Stimulated activated CD8-positive, alpha-beta memory T cell treated with anti-CD3 and anti-CD28 coated beads, Interleukin-7, amount 100 ng/mL, for 48 hours (primary cell): ENCODE measurements around the gene ZCWPW1.
A peak's percentile ranks its signal among the peaks of the same experiment; 100 is the strongest.
"Not testable (repeated sequence)": the region's sequence is repeated elsewhere in the genome, so short reads cannot be mapped to it uniquely, and the experiment has no call there.

Experiments
- DNase-seq, 2 donors: peaks; one replicate each; pipeline ENCODE4 v3.0.0-alpha.2; 2020; ENCODE audit warnings: low read depth in 1 of 2; ENCODE audit errors: extremely low read depth in 1 of 2

ZCWPW1 gene

DNA sequence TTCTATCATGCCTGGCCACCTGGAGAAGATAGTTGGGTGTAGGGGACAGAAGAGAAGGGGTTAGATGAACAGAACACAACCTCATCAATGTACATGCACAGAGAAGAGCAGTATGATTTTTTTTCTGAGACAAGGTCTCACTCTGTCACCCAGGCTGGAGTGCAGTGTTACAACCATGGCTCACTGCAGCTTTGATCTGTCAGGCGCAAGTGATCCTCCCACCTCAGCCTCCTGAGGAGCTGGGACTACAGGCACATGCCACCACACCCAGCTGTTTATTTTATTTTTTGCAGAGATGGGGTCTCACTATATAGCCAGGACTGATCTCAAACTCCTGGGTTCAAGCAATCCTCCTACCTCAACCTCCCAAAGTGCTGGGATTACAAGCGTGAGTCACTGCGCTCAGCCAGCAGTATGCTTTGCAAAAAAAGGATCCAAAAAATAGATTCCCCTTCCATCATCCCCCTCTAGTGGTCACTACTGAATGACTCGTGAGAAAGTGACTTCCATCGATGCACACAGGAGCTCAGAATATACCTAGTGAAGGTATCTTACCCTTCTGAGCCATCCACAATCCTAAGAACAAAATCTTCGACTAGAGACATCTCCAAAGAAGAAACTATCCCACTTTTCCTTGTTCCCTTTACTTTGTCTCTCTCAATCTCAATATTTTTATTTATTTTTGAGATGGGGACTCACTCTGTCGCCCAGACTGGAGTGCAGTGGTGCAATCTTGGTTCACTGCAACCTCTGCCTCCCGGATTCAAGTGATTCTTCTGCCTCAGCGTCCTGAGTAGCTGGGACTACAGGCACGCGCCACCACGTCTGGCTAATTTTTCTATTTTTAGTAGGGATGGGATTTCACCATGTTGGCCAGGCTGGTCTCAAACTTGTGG lies 21.0 kb downstream of the ZCWPW1 start:
- no peak for DNase-seq

DNA sequence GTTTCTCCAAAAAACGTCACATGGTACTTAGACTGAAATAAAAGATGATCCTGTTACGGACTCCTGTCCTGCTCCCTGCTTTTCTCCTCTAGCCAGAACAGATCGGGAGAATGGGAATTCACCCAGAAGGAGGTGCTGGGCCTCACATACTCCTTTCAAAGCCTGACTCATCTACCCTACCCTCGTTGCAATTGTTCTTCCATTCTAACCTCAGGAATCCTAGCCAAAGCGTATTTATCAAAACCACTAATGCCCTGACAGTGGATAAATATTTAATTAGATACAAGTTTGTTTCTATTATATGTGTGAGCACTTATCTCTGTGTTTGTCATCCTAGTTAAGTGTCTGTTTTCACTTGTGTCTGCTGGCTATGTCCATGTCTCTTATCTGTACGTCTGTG lies 21.7 kb downstream of the ZCWPW1 start:
- no peak for DNase-seq

DNA sequence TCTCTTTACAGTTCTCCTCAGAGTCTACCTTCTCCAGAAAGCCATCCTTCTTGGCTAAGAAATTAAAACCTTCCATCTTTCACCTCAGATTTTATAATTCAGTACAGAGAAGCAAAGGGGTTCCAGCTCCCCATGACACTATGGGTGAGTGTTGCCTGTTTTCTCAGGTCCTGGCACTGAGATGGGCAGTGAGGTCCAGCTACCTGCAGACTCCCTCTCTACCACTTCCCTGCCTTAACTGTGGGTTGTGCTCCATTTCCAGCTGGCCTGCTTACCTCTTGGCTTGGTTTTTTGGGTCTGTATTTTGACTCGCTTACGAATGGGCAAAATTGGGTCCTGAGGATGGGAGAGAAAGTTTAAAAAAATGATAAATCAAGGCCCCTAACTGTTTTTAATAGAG lies 26.3 kb downstream of the ZCWPW1 start:
- DNase-seq = no peak

DNA sequence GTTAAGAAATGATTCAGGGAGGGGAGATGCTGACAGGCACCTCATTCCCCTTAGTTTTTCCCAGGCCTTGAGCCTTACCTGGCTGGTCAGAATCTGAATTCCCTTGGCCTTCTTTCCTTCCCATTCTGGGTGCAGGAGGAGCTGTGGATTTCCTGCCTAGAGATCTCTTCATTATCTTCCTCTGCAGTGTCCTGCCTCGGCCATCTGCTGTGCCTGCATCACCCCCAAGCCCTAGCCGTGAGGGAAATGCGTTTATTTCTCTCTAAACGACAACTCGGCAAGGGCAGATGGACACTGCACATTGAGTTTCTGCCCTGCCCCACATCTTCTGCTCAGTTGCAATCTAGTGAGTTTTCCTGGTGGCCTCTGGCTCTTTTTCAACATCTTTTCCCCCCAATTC lies 26.7 kb downstream of the ZCWPW1 start:
- DNase-seq = no peak

DNA sequence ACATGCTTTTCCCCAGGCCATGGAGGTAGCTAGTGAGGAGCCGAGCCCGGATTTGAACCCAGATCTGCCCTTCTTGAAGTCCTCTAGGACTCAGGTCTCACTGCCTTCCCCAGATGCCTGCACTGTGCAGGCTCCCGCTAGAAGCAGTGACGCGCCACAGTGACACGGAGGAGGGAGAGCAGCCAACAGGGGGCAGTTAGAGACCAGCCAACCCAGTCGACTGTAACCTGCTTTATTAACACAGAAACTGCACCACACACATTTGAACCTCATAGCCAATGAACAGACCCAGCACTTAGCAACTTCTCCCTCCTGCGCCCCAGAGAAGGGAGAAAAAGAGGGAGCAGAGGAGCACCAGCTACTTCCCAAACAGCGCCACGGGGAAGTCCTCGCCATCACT lies 27.8 kb downstream of the ZCWPW1 start:
- DNase-seq = no peak

DNA sequence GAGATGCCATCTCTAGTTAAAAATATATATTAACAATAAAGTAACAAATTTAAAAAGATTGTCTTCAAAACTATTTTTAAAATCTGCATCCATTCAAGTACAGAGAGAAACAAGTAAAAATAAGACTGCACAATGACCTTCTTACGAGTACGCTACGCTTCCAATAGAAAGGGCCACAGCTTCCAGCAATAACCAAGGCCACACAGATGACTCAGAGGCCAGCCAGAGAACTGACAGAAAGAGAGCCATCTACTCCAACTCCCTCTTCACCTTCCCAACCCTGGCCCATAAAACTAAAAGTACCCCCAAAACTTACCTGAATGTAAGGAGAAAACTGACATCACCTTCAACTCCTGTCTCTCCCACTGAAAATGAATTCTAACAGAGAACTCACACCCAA lies 28.5 kb downstream of the ZCWPW1 start:
- no peak for DNase-seq

DNA sequence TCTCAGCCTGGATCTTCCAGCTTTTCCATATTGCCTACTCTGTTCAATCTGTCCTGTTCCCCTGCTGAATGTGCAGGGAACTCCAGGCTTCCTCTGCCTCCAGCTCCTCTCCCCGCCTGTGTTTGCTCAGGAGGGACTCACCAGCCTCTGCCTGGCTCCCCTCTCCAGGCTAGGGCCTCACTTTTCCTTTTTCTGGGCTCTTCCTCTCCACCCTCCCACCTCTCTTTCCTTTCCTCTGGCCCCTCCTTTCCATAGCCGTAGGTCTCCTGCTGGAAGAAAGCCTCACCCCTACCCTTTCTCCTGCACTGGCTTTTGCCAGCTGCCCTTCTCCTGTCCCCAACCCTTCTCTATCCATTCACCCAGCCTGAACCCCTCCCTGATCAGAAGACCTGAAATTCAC lies 30.3 kb downstream of the ZCWPW1 start:
- DNase-seq = no peak

DNA sequence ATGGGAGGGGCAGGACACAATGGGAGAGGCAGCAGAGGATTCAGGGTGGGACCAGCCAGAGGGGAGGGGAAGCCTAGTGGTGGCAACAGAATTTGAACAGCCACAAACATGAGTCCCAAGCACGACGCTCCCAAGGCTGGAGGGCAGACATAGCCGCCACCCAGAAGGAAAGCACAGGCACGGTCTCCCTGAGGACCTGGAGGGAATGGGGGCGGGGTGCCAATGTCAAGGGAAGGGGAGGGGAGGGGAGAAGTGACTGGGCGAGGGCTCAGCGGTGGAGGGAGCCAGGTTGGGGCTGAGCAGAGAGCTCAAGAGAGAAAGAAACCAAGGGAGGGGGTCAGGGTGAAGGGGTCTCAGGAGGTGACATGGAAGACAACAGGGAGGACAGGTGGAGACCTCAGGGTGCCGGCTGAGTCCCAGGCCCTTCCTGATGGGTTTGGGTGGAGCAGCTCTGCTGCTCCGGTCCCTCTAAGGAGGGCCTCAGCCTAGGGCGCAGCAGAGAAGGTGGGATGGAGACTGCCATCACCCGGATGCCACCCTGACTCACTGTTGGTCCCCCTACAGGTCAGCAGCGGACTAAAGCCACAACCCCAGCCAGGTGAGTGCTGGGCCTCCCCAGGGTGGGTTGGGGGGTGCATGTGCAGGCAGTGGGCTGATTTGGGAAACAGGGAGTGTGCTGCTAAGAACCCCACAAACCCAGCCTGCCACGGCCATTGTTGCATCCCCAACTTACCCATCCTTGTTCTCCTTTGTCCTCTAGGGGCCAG lies 31.0 kb downstream of the ZCWPW1 start:
- DNase-seq = no peak

DNA sequence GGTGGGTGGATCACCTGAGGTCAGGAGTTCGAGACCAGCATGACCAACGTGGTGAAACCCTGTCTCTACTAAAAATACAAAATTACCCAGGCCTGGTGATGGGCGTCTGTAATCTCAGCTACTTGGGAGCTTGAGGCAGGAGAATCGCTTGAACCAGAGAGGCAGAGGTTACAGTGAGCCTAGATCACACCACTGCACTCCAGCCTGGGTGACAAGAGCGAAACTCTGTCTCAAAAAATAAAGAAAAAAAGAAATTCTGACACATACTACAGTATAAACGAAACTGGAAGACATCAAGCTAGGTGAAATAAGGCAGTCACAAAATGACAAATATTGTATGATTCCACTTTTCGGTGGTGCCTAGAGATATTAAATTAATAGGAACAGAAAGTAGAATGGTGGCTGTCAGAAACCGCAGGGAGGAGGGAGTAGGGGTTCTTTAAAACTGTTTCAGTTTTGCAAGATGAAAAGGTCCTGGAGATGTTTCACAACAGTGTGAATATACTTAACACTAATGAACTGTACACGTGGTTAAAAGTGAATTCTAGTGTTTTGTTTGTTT lies 32.0 kb downstream of the ZCWPW1 start:
- DNase-seq = peak in 1 of 2 donors; percentile 60

DNA sequence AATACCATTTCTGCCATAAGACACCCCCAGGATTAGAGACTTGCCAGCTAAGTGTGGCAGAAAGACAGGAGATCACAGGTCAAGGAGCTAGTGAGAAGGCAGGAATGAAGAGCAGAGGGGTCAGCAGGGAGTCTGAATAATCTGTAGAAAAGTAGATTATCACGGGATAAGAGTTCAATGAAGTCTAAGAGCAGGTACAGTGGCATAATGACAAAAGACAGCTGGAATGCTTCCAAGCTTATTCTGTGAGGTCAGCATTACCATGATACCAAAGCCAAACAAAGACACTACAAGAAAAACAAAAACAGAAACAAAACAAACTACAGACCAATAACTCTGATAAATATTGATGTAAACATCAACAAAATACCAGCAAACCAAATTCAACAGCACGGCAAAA lies 34.4 kb downstream of the ZCWPW1 start:
- DNase-seq = no peak

DNA sequence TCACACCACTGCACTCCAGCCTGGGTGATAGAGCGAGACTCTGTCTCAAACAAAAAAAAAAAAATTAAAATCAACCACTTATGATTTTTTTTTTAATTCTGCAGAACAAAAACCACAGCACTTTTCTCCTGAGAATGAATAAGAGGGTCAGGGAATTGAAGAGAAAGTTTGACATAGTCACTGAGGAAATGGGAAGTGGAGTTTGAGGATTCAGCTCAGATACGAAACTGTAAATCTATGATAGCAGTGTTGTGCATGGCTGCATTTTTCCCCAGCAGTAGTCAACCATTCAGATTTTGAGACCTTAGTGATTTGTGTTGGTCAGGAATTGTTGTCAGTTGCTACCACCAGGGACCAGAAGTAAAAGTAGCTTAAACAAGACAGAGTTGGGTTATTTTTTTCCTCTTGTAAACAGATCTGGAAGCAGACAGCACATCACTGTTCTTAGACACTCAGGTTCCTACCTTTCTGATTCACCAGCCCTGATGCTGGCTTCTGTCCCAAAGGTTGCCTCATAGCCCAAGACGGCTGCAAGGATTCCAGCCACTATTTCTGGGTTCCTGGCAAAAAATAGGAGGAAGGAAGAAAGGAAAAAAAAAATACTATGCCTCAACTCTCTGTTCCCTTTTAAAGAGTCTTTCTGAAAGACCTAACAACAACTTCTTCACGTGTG lies 35.1 kb downstream of the ZCWPW1 start:
- no peak for DNase-seq

DNA sequence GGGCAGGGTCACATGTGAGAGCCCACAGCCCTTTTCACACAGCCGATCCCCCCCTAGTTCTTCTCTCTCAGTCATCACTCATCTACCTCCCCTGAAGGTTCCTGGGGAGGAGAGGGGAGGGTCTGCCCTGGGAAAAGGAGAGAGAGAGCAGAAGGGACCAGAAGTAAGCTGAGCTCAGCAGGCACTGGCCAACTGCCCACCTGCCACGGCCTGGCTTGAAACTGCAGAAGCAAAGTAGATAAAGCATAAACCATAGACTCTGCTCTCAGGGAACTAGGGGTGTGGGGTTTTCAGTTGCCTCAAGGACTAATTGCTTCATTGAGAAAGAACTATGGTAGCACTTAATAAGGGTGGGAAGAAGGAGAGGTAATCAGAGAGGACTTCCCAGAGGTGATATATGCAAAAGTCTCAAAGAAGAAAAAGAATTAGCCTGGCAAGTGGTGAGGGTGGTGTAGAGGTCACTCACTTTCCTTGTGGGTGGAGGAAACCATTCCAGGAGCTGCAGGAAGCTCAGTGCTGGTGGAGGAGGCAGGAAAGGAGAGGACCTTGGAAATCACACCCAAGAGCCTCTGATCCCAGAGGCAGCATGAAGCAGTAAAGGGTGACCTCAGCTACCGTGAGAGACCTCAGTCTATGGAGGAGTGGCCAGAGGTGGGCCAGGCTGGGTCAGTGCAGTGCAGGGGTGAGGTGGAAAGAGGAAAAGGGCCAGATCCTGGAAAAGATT lies 38.1 kb downstream of the ZCWPW1 start:
- DNase-seq = no peak

DNA sequence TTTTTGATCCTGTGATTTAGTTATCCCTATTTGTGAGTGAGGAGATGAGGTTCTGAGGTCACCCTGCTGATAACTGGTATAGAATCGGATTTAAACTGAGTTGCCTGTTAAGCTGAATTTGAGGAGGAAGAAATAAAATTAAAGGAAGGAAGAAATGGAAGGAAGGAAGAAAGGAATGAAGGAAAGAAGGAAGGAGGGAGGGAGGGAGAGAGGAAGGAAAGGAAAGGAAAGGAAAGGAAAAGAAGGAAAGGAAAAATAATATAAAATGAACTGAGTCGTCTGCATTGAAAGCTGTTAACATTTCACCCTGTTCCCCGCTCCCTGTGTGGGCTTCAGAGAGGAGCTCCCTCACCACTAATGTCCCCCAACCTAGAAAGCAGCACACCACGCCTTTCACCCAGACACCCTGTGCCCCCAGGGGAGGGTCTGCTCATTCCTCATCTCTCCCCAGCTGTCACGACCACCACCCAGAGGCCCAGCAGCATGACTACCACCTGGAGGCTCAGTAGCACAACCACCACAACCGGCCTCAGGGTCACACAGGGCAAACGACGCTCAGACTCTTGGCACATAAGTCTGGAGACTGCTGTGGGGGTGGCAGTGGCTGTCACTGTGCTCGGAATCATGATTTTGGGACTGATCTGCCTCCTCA lies 38.9 kb downstream of the ZCWPW1 start:
- DNase-seq = no peak

DNA sequence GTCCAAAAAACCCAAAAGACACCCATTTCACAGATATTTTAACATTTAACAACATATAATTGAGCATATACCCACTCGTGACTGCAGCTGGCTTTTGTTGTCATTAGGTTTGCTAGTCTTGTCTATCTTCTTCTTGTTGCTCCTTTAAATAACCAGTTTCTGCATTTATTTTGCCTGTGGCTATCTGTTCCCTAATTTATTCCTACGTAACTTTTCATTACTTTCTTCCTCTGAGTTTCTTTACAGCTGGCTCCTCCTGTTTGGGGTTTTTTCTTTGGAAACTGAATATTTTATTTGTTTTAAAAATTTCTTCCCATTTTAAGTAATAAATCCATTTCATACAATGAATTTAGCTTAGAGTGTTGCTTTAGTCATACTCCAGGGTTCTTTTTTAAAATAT lies 40.8 kb downstream of the ZCWPW1 start:
- no peak for DNase-seq

DNA sequence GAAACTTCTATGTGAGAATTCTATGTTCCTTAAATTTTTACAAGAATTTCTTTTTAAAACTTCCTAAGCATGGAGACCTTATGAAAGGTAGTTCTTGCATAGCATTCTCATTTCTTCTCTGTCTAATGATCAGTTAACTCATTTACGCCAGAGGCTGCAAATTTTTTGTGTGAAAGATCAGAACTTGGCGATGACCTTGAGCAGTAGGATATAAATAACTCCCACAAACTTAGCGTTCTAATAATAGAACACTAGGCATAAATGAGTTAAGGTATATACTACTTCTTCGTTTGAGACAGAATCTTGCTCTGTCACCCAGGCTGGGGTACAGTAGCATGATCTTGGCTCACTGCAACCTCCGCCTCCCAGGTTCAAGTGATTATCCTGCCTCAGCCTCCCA lies 41.6 kb downstream of the ZCWPW1 start:
- no peak for DNase-seq

DNA sequence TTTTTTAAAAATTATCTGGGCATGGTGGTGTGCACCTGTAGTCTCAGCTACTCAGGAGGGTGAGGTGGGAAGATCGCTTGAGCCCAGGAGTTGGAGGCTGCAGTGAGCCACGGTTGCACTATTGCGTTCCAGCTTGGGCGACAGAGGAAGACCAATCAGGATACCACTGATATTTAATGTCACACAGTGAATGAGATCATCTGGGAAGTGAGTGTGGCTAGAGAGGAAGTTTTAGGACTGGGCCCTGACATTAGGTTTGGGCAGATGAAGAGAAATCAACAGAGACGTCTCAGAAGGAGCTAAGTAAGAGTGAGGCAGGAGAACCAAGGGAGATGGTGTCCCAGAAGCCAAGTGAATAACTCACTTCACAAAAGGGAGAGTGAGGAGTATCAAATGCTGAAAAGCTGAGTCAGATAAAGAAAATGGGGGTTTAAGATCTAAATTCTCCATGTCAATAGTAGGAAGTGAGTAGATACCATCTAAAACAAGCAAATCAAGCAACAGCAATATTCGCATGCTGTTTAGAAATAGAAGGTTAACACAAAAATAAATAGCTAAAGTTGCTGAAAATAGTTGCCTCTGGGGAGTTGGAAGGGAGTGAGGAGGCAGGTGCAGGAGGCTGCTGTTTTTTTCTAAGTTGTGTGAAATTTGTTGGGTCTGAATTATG lies 43.7 kb downstream of the ZCWPW1 start:
- DNase-seq = no peak

DNA sequence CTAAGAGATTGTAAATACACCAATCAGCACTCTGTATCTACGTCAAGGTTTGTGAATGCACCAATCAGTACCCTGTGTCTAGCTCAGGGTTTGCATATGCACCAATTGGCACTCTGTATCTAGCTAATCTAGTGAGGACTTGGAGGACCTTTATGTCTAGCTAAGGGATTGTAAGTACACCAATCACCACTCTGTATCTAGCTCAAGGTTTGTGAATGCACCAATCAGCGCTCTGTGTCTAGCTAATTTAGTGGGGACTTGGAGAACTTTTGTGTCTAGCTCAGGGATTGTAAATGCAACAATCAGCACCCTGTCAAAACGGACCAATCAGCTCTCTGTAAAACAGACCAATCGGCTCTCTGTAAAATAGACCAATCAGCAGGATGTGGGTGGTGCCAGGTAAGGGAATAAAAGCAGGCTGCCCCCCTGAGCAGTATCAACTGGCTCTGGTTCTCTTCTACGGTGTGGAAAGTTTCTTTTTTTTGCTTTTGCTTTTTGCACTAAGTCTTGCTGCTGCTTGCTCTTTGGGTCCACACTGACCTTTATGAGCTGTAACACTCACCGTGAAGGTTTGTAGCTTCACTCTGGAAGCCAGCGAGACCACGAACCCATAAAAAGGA lies 46.2 kb downstream of the ZCWPW1 start:
- DNase-seq = not testable (repeated sequence)

DNA sequence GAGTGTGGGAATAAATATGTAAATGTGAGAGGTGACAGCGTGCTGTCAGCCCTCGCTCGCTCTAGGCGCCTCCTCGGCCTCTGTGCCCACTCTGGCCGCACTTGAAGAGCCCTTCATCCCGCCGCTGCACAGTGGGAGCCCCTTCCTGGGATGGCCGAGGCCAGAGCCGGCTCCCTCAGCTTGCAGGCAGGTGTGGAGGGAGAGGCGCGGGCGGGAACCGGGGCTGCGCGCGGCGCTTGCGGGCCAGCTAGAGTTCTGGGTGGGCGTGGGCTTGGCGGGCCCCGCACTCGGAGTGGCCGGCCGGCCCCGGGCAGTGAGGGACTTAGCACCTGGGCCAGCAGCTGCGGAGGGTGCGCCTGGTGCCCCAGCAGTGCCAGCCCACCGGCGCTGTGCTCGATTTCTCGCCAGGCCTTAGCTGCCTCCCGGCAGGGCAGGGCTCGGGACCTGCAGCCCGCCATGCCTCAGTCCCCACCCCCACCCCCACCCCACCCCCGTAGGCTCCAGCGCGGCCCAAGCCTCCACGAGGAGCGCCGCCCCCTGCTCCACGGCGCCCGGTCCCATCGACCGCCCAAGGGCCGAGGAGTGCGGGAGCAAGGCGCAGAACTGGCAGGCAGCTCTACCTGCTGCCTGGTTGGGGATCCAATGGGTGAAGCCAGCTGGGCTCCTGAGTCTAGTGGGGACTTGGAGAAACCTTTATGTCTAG lies 46.8 kb downstream of the ZCWPW1 start:
- not testable (repeated sequence) for DNase-seq

DNA sequence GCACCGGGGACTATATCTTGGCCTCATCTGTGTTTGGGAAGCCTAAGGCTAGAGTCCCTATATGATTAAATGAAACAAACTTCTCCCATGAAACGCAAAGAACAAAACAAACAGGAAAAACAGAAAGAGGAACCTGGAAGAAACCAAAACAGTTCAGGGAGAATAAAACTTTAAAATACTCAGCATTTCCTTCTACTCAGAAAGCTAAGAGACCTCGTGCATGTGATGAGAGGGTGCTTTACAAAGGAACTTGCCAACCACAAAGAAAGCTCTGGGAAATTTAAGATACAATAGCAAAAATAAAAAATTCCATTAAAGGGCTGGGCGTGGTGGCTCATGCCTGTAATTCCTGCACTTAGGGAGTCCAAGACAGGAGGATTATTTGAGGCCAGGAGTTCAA lies 48.3 kb downstream of the ZCWPW1 start:
- no peak for DNase-seq
